ENCODE measurements around the gene THSD1. TPM values are rescaled to one million over a fixed set of nuclear protein-coding genes. Genes with fewer than 3 reads are reported as not detected.
A peak's percentile ranks its signal among the peaks of the same experiment; 100 is the strongest.
"Not testable (repeated sequence)": the region's sequence is repeated elsewhere in the genome, so short reads cannot be mapped to it uniquely, and the experiment has no call there.

THSD1 gene
- total RNA-seq, 4 donors from 2014 or later, result 1.2 to 1.9 (median 1.8) TPM

GRCh38 chr13:52411629-52412028 lies 5.7 kb upstream of the THSD1 start:
- intact Hi-C loops (cut with DNase I; ENCODE audit: low total_unique reads) (no loop called here), in situ Hi-C loops (cut with MboI; ENCODE audit: low pct_ligation_motif_present in 1 of 4, low pct_unique_long_range_greater_than_20kb in 1 of 4, low sequenced_read_pairs in 3 of 4) (no loop called here)
- H3K27ac ChIP-seq, result no peak overlapping the region
- H3K4me3 ChIP-seq, result no peak overlapping the region
- TF ChIP-seq EP300 (IDR thresholded peaks at IDR 0.05; ENCODE audit: low read depth), result no peak
- no peak for TF ChIP-seq POLR2A (IDR thresholded peaks at IDR 0.05)
- TF ChIP-seq POLR2AphosphoS5 (IDR thresholded peaks at IDR 0.05), result no peak
- TF ChIP-seq, protein P1, sequence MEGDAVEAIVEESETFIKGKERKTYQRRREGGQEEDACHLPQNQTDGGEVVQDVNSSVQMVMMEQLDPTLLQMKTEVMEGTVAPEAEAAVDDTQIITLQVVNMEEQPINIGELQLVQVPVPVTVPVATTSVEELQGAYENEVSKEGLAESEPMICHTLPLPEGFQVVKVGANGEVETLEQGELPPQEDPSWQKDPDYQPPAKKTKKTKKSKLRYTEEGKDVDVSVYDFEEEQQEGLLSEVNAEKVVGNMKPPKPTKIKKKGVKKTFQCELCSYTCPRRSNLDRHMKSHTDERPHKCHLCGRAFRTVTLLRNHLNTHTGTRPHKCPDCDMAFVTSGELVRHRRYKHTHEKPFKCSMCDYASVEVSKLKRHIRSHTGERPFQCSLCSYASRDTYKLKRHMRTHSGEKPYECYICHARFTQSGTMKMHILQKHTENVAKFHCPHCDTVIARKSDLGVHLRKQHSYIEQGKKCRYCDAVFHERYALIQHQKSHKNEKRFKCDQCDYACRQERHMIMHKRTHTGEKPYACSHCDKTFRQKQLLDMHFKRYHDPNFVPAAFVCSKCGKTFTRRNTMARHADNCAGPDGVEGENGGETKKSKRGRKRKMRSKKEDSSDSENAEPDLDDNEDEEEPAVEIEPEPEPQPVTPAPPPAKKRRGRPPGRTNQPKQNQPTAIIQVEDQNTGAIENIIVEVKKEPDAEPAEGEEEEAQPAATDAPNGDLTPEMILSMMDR (IDR thresholded peaks at IDR 0.05), result no peak
- 78 to 79% methylated on average over 3 to 4 of the region's 4 CpGs for WGBS, 2 donors (ENCODE audit: low coverage in 1 of 2)
- no peak for DNase-seq
- H3K27me3 ChIP-seq, result no peaks in the 10 kb centered on the region
- peaks cover 0 to under 1% (median 0%) of the 10 kb centered on the region in 4 donors for H3K4me1 ChIP-seq
- H3K9me3 ChIP-seq, result no peaks in the 10 kb centered on the region
- peaks cover 0 to 47% (median 17%) of the 10 kb centered on the region in 4 donors for H3K36me3 ChIP-seq

DNA sequence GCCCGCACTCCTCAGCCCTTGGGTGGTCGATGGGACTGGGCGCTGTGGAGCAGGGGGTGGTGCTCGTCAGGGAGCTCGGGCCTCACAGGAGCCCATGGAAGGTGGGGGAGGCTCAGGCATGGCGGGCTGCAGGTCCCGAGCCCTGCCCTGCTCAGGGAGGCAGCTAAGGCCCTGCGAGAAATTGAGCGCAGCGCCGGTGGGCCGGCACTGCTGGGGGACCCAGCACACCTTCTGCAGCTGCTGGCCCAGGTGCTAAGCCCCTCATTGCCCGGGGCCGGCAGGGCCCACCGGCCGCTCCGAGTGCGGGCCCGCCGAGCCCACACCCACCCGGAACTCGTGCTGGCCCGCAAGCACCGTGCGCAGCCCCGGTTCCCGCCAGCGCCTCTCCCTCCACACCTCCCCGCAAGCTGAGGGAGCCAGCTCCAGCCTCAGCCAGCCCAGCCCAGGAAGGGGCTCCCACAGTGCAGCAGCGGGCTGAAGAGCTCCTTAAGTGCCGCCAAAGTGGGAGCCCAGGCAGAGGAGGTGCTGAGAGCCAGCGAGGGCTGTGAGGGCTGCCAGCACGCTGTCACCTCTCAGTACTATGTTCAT lies 2.2 kb upstream of the THSD1 start:
- Histone ChIP-seq H3K27me3 (peaks cover 28% of the 10 kb centered on the region), H3K4me1 (peaks cover 7 to 14% (median 13%) of the 10 kb centered on the region in 4 donors), H3K36me3 (peaks cover 0 to 17% (median 4%) of the 10 kb centered on the region in 4 donors)
- DNase-seq; H3K4me3 ChIP-seq; H3K9me3 ChIP-seq; intact Hi-C loops (cut with DNase I; ENCODE audit: low total_unique reads); in situ Hi-C loops (cut with MboI; ENCODE audit: low pct_ligation_motif_present in 1 of 4, low pct_unique_long_range_greater_than_20kb in 1 of 4, low sequenced_read_pairs in 3 of 4); H3K27ac ChIP-seq: not testable (repeated sequence)
- WGBS, 2 donors (ENCODE audit: low coverage in 1 of 2), result 94 to 96% methylated on average over 2 to 23 of the region's 33 CpGs

GRCh38 chr13:52407436-52407835 lies 1.5 kb upstream of the THSD1 start:
- WGBS, 2 donors (ENCODE audit: low coverage in 1 of 2), result 99% methylated on average over 12 of the region's 12 CpGs; no CpG with 5 or more reads in 1 of the 2 donors
- Histone ChIP-seq H3K4me1 (peaks cover 7 to 14% (median 13%) of the 10 kb centered on the region in 4 donors), H3K27me3 (peaks cover 28% of the 10 kb centered on the region)
- H3K9me3 ChIP-seq; intact Hi-C loops (cut with DNase I; ENCODE audit: low total_unique reads); DNase-seq; H3K4me3 ChIP-seq; H3K36me3 ChIP-seq; H3K27ac ChIP-seq; in situ Hi-C loops (cut with MboI; ENCODE audit: low pct_ligation_motif_present in 1 of 4, low pct_unique_long_range_greater_than_20kb in 1 of 4, low sequenced_read_pairs in 3 of 4): not testable (repeated sequence)

- intact Hi-C loops (cut with DNase I; ENCODE audit: low total_unique reads) (no loop called here), in situ Hi-C loops (cut with MboI; ENCODE audit: low pct_ligation_motif_present in 1 of 4, low pct_unique_long_range_greater_than_20kb in 1 of 4, low sequenced_read_pairs in 3 of 4) (no loop called here)
- Histone ChIP-seq H3K27ac (peak overlapping the region in 1 of 4 donors; percentile 3), H3K4me1 (peaks cover 7 to 14% (median 13%) of the 10 kb centered on the region in 4 donors), H3K4me3 (peak overlapping the region in 1 of 4 donors; percentile 49), H3K9me3 (no peaks in the 10 kb centered on the region), H3K27me3 (peaks cover 28% of the 10 kb centered on the region), H3K36me3 (peaks cover 0 to 2% (median under 1%) of the 10 kb centered on the region in 4 donors)
- WGBS, 2 donors (ENCODE audit: low coverage in 1 of 2), result 54 to 55% methylated on average over 3 to 4 of the region's 4 CpGs
- DNase-seq, result no peak
- TF ChIP-seq, protein P1 (IDR thresholded peaks at IDR 0.05), result no peak
- no peak for TF ChIP-seq EP300 (IDR thresholded peaks at IDR 0.05; ENCODE audit: low read depth)
These were observed 657 bp upstream of the THSD1 start for GRCh38 chr13:52406629-52407028.

- intact Hi-C loops (cut with DNase I; ENCODE audit: low total_unique reads), result no loop called here
- DNase-seq, result no peak
- Histone ChIP-seq H3K36me3 (no peaks in the 10 kb centered on the region), H3K4me3 (peak overlapping the region; percentile 18 to 49 (median 32)), H3K27ac (no peak overlapping the region), H3K27me3 (peaks cover 28% of the 10 kb centered on the region), H3K4me1 (peaks cover 7 to 14% (median 13%) of the 10 kb centered on the region in 4 donors), H3K9me3 (no peaks in the 10 kb centered on the region)
- TF ChIP-seq, protein P1 (IDR thresholded peaks at IDR 0.05), result no peak
- TF ChIP-seq POLR2AphosphoS5 (IDR thresholded peaks at IDR 0.05) (no peak), POLR2A (IDR thresholded peaks at IDR 0.05) (no peak), EP300 (IDR thresholded peaks at IDR 0.05; ENCODE audit: low read depth) (no peak)
- 14 to 23% methylated on average over 5 to 14 of the region's 14 CpGs for WGBS, 2 donors (ENCODE audit: low coverage in 1 of 2)
- in situ Hi-C loops (cut with MboI; ENCODE audit: low pct_ligation_motif_present in 1 of 4, low pct_unique_long_range_greater_than_20kb in 1 of 4, low sequenced_read_pairs in 3 of 4), result no loop called here
These were observed 604 bp downstream of the THSD1 start for GRCh38 chr13:52405369-52405766.
